GM04504 (cell line): ENCODE results near the gene REELD1.

Experiments used
- DNase-seq: peaks from one replicate; pipeline ENCODE4 v3.0.0-alpha.2; 2012; ENCODE audit warnings: low read depth

REELD1 gene

GRCh38 chr4:146214238-146214637 is at the start of gene REELD1:
REELD1 (plus strand) TSS chr4:146214538; CDS start chr4:146216953, 2,415 bp downstream.
- no peak for DNase-seq

DNA sequence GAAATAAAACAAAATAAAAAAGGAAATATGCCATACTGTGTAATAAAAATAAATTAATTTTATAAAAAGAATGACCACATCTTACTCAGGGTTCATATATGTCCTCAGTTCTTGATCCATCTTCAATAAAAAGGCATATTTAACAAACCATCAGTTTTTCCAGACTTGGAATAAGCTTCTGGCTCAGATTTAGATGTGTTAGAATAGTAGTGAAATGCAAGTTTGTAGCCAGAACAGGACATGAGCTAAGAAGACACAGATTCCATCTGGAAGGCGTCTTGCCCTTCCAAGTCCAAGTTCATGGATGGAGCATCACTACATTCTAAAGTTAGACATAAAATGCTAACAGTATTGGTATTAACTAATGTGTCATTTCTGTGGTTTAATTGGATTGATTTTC is 49.1 kb upstream of the REELD1 start:
- no peak for DNase-seq

DNA sequence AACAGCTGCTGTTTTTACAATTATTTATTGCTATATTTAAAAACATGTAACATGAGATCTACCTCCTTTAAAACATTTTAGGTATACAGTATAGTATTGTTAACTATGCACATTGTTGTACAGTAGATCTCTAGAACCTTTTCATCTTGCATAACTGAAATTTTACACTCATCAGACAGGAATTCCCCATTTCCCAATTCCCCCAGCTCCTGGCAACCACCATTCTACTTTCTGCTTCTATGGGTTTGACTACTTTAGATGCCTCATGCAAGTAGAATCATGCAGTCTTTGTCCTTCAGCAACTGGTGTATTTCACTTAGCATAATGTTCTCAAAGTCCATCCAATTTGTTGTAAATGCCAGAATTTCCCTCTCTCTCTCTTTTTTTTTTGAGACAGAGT is 48.5 kb upstream of the REELD1 start:
- DNase-seq: peak; percentile 50

GRCh38 chr4:146170149-146170548 is 44.2 kb upstream of the REELD1 start:
- DNase-seq: no peak

DNA sequence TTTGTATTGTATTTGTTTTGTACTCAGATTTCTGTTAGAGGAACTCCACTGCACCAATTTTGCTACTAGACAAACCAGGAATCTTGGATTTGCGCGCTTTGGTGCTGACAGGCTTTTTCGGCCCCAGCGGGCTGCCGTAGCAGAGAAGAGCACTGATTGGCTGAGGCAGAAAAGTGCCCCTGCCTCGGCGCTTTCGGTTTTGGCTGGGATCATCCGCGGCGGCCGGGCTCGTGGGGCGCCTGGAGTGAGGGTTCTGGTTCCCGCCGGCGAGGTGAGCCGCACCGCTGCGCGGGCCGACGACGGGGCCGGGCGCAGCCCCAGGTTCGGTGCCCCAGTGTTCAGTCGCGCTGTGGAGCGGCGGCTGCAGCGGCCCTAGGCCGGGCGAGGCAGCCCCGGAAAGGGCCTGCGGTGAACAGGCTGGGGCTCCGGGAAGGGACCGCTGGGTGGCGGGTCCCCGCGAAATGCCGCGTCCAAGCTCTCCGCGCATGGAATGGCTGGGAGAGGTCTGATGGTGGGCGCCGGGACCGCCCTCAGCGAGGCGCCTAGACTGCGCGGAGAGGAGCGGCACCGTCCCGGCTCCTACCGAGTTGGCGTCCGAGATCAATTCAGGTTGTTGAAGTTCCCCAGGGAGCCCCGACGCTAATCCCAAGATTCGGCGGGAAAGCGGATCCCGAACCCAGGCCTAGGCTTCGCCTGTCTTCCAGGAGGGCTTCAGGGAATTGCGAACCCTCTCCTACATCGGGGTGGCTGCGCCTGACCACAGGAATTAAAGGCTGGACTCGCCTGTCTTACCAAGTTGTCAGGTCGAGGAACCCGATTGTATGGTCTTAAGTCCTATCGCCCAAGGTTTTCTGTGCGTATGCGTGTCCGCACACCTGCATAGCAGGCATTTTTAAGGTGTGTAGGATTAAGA is 38.5 kb upstream of the REELD1 start, which contains the start of gene LSM6:
LSM6 (plus strand) TSS at position 178 of the 913 bp plus-strand sequence. CDS start 7,204 bp downstream, outside the sequence.
- DNase-seq: peak; percentile 73

GRCh38 chr4:146176891-146177290 is 37.4 kb upstream of the REELD1 start:
- no peak for DNase-seq

DNA sequence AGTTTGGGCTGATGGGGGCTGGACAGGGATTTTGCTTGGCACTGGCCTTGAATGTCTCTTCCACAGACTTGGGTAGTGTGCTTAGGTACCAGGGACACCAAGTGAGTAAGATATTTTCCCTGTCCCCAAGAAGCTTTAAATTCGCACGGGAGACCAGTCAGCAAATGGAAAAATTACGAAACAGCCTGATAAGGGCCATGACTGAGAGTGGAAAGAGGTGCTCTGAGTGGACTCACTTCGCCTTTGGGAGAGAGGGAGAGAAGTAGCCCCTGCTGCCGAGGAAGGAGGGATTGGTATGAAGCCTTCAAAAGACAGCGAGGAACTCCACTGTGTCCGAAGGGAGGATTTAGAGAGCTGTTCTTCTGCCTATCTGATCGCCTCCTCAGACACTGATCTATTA is 36.2 kb upstream of the REELD1 start:
- DNase-seq: no peak

GRCh38 chr4:146179784-146180370 is 34.5 kb upstream of the REELD1 start:
- no peak for DNase-seq

- no peak for DNase-seq
Measured at GRCh38 chr4:146182443-146182842, 31.9 kb upstream of the REELD1 start.

DNA sequence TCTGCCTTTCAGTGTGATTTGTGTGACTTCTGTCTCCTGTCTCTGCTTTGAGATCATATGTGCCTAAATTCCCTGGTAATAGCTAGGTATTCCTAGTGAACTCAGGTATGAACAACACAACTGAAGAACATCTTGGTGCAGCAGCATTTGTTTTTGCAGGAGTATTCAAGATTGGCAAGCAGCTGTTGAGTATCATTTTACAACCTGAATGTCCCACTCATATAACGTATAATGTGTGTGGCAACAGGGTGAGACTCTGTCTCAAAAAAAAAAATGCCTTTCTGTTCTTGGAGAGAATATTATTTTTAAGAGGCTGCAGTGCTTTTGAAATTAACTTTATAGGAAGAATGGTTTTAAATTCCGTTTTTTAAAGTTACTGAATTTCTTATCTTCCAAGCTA is 31.1 kb upstream of the REELD1 start:
- DNase-seq: no peak

DNA sequence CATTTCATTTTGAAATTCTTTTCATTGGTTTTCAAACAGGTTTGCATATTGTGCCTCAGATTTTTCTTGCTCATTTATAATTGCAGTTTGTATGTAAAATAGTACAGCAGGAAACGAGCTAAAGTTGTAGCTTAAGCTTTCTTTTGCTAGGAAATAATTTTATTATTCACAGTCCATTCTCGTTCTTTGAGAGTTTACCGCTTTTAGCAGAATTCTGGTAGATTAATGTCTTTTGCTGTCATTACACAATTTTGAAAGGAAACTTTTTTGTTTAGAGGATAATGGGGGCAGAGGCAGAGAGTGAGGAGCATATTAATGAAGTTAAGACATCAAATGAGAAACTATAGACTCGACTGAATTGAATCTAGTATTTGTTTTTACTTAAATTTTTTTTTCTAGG is 28.3 kb upstream of the REELD1 start:
- DNase-seq: no peak

- DNase-seq: no peak
Measured at GRCh38 chr4:146186596-146186995, 27.7 kb upstream of the REELD1 start.

DNA sequence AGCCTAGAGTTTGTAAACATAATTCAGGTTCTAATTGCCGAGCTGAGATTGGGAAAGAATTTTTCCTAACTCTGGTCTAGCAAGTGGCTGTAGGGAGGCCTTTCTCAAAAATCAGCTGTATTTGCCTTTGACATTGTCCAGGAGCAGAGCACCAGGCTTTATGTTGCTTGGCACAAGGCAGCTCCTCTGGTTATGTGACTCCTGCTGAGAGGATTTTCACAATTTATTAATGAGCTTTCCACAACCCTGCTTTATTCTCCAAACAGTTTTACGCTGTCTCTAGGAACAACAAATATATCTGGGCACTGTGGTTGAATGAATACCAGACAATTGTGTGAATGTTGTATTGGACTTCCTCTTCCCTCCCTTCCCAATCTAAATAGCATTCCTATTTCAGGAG is 23.9 kb upstream of the REELD1 start:
- no peak for DNase-seq

GRCh38 chr4:146191766-146192458 is 22.4 kb upstream of the REELD1 start:
- no peak for DNase-seq

GRCh38 chr4:146193628-146194027 is 20.7 kb upstream of the REELD1 start:
- no peak for DNase-seq

GRCh38 chr4:146194212-146194611 is 20.1 kb upstream of the REELD1 start:
- DNase-seq: no peak

DNA sequence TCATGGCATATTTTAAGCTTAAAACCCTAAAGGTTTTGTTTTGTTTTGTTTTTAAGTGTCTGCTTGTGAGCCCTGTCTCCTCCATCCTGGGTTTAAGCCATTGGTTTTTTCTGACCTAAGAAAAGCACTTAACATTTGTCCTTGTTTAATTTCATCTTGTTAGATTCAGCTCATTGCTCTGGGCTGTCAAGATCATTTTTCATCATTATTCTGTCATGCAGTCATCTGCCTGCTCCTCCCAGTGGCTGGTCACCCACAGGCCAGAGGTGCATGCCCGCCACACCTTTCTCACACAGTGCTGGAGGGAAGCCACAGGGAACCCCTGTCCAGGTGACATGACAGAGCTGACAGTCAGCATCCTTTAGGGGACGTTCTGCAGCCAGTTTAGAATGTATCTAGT is 11.7 kb upstream of the REELD1 start:
- no peak for DNase-seq

DNA sequence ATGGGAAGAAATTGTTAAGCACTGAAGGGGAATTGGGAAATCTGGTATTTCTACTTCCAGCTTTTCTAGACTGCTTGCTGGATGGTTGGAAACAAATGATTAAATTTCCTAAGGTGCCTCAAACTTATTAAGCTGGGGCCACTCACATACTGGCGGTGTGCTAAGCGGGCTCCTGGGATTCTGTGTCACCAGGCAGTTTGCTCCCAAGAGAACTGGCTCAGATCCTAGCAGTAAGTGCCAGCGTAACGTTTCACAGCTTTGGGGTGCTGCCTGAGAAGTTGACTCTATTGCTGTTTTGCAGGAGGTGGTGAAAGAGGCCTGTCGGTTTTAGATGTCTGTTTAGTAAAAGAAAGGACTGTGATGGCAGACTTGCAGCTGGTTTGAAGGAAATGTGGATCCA is 6.9 kb upstream of the REELD1 start:
- DNase-seq: no peak

DNA sequence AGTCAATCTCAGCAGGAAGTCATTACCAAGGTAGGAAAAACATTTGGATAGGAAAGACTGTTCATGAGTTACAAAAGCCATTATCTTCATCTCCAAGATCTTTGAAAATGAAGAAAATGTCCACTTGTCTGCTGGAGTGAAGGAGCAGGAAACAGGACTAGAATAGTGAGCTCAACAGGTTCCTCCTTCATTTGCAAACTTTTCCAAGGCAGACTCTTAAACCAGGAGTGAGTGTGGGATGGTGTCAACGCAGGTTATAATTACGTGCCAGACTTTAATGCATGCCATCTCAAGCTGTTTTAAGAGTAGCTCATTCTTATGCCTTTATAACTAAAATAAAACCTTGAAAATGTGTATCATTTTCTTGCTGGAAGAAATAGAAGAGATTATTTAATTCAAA is 3.4 kb upstream of the REELD1 start:
- no peak for DNase-seq

DNA sequence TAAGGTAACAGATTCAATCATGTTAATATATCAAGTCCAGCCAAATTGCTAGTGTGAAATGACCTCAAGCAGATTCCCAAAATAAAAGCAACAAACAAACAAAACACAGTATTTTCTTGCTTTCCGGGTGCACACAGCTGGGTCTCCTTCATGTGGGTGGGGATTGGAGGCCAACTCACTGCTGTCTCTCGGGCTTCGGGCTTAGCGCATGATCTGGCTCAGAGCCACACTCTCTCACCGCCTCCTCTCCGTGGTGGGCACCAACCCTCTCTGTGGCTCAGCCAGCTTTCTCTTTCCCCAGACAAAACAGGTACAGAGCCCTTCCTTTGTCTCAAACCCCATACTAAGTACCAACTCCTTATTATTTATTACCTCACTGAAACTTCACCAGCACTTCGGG is 2.9 kb upstream of the REELD1 start:
- no peak for DNase-seq

DNA sequence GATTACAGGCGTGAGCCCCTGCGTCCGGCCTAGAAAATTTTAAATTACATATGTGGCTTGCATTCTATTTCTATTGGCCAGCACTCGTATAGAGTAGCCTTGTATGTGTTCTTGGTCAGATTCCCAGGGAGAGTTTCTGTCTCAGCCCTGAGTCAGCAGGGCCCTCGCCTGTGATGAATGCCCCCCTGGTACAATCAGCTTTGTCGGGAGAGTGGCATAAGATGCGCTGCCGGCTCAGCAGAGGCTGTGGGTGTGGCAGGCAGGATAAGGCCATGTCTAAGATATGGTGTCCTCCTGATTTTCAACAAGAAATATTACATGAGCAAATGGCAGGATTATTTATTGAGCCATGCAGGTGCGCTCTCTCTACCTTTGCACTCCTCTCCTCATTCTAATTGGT is 1.6 kb upstream of the REELD1 start:
- no peak for DNase-seq

GRCh38 chr4:146222313-146222712 is 8.0 kb downstream of the REELD1 start:
- peak; percentile 37 for DNase-seq
